Measurements from ENCODE around the gene ZNF438. TPM values are rescaled to one million over a fixed set of nuclear protein-coding genes. Genes with fewer than 3 reads are reported as not detected.

Gene ZNF438
- total RNA-seq, 2 donors from 2014 or later, result 2.6 to 2.9 TPM

DNA sequence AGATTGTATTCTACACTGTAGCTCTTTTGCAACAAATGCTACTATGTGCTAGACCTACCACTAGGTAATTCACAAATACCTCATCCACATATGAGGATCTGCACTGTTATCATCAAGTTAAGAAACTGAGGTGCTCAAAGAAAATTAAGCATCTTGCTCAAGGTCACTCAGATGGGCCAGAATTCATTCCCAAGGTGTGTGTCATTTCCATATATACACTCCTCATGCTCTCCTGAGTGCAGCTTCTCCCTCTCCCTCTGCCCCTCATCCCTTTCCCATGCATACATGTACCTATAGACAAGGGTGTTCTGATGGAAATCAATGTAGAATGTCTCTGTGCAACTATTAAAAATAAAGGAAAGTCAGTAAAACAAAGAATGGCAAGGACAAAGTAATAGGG is 146.2 kb downstream of the ZNF438 start:
- DNase-seq, result no peak
- ATAC-seq, result no peak
- TF ChIP-seq POLR2A (IDR thresholded peaks at IDR 0.05) (no peak), CTCF (IDR thresholded peaks at IDR 0.05) (no peak)
- Histone ChIP-seq H3K27me3 (no peaks in the 10 kb centered on the region), H3K9me3 (no peaks in the 10 kb centered on the region), H3K4me1 (no peaks in the 10 kb centered on the region), H3K36me3 (replicated peaks in 1 of 2; ENCODE audit: insufficient read depth in 1 of 2, low read depth in 2 of 2) (no peaks in the 10 kb centered on the region), H3K27ac (no peak overlapping the region), H3K4me3 (no peak overlapping the region)
- intact Hi-C loops (cut with DNase I), result no loop called here

GRCh38 chr10:30883751-30884150 is 147.9 kb downstream of the ZNF438 start:
- DNase-seq (no peak), ATAC-seq (no peak)
- Histone ChIP-seq H3K36me3 (replicated peaks in 1 of 2; ENCODE audit: insufficient read depth in 1 of 2, low read depth in 2 of 2) (no peaks in the 10 kb centered on the region), H3K4me3 (no peak overlapping the region), H3K27me3 (no peaks in the 10 kb centered on the region), H3K27ac (no peak overlapping the region), H3K4me1 (no peaks in the 10 kb centered on the region), H3K9me3 (no peaks in the 10 kb centered on the region)
- intact Hi-C loops (cut with DNase I), result no loop called here
- TF ChIP-seq CTCF (IDR thresholded peaks at IDR 0.05), result no peak
- TF ChIP-seq POLR2A (IDR thresholded peaks at IDR 0.05), result no peak
- 70 to 76% methylated on average over 4 of the region's 4 CpGs for WGBS, 2 donors

DNA sequence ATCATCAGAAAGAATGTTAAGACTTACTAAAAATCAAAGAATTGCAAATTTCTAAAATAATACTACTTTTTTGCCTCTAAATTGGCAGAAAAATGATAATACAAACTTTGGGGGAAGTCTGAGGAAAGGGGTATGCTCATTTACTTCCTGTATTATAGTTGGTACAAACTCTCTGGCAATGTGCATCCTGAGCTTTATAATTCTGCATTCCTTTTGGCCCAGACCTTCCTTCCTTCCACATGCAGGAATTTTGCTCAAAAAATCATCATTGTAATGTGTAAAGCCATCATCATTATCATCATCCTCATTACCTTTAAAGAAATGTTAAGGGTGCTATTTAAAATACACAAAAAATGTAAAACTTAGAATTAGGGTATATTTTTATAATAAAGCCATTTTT is 148.5 kb downstream of the ZNF438 start:
- no peak for DNase-seq
- H3K4me1 ChIP-seq, result no peaks in the 10 kb centered on the region
- no peaks in the 10 kb centered on the region for H3K9me3 ChIP-seq

GRCh38 chr10:30882281-30882680 is 149.4 kb downstream of the ZNF438 start:
- Histone ChIP-seq H3K4me1 (no peaks in the 10 kb centered on the region), H3K9me3 (no peaks in the 10 kb centered on the region), H3K36me3 (replicated peaks in 1 of 2; ENCODE audit: insufficient read depth in 1 of 2, low read depth in 2 of 2) (no peaks in the 10 kb centered on the region), H3K27ac (no peak overlapping the region), H3K27me3 (no peaks in the 10 kb centered on the region), H3K4me3 (no peak overlapping the region)
- TF ChIP-seq POLR2A (IDR thresholded peaks at IDR 0.05), result no peak
- no peak for TF ChIP-seq CTCF (IDR thresholded peaks at IDR 0.05)
- ATAC-seq, result no peak
- intact Hi-C loops (cut with DNase I), result no loop called here
- 0 to 73% methylated on average over 1 of the region's 1 CpG for WGBS, 2 donors
- no peak for DNase-seq

More for the DNA sequence above, 148.5 kb downstream of the ZNF438 start:
- intact Hi-C loops (cut with DNase I), result no loop called here
- ATAC-seq, result no peak
- Histone ChIP-seq H3K36me3 (replicated peaks in 1 of 2; ENCODE audit: insufficient read depth in 1 of 2, low read depth in 2 of 2) (no peaks in the 10 kb centered on the region), H3K4me3 (no peak overlapping the region), H3K27me3 (no peaks in the 10 kb centered on the region), H3K27ac (no peak overlapping the region)
- no peak for TF ChIP-seq POLR2A (IDR thresholded peaks at IDR 0.05)
- no peak for TF ChIP-seq CTCF (IDR thresholded peaks at IDR 0.05)

DNA sequence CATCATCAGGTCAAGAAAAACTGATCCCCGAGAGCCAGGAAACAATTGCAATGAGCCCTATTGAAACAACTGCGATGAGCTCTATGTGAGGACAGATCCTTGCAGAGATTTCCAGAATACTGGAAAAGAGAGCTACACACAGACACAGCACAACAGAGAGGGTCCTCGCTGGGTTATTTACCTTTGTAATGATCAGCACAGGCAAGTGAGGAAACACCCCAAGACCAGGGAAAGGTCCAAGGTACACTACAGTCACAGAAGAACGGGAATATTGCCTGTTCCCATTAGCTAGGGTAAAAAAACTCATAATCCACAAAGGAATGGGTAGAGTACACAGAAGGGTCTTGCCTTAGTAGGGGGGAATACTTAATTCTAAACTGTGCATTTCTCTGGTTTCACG is 152.7 kb downstream of the ZNF438 start:
- no peak for DNase-seq
- no peak overlapping the region for H3K27ac ChIP-seq
- no peak overlapping the region for H3K4me3 ChIP-seq
- no peaks in the 10 kb centered on the region for H3K4me1 ChIP-seq
- intact Hi-C loops (cut with DNase I), result no loop called here
- no peaks in the 10 kb centered on the region for H3K9me3 ChIP-seq
- 93 to 94% methylated on average over 5 of the region's 5 CpGs for WGBS, 2 donors
- ATAC-seq, result no peak
- no peaks in the 10 kb centered on the region for H3K36me3 ChIP-seq (replicated peaks in 1 of 2; ENCODE audit: insufficient read depth in 1 of 2, low read depth in 2 of 2)
- no peaks in the 10 kb centered on the region for H3K27me3 ChIP-seq
- TF ChIP-seq POLR2A (IDR thresholded peaks at IDR 0.05), result no peak
- no peak for TF ChIP-seq CTCF (IDR thresholded peaks at IDR 0.05)
